Activated naive CD8-positive, alpha-beta T cell treated with anti-CD3 and anti-CD28 coated beads, Interleukin-2, amount 50 U/mL, for 16 hours (primary cell): Measurements from ENCODE around the gene SPDYC.
"Not testable (repeated sequence)": the region's sequence is repeated elsewhere in the genome, so short reads cannot be mapped to it uniquely, and the experiment has no call there.

Source experiments
- DNase-seq: peaks from one replicate; pipeline ENCODE4 v3.0.0-alpha.2; 2020; ENCODE audit warnings: low read depth, low spot score

The SPDYC gene

GRCh38 chr11:65169164-65169641, 830 bp upstream of the SPDYC start:
- DNase-seq: no peak

- DNase-seq: no peak
Observed at GRCh38 chr11:65172600-65172999, 2.6 kb downstream of the SPDYC start.

GRCh38 chr11:65174571-65175010, 4.6 kb downstream of the SPDYC start:
- not testable (repeated sequence) for DNase-seq

- peak; percentile 21 for DNase-seq
Observed at GRCh38 chr11:65180877-65181568, 11.0 kb downstream of the SPDYC start.

- DNase-seq: peak; percentile 41
Observed at GRCh38 chr11:65181569-65182257, 11.7 kb downstream of the SPDYC start, which contains the start of gene CAPN1. CAPN1 (plus strand) TSS chr11:65181928; CDS start chr11:65182702, 774 bp downstream.

GRCh38 chr11:65182258-65183170, 12.5 kb downstream of the SPDYC start:
- DNase-seq: no peak

GRCh38 chr11:65183201-65183891, 13.3 kb downstream of the SPDYC start:
- DNase-seq: no peak

- no peak for DNase-seq
Observed at GRCh38 chr11:65184146-65184545, 14.1 kb downstream of the SPDYC start.

GRCh38 chr11:65185171-65185570, 15.1 kb downstream of the SPDYC start:
- DNase-seq: no peak

- DNase-seq: no peak
Observed at GRCh38 chr11:65185869-65186341, 15.9 kb downstream of the SPDYC start.

- no peak for DNase-seq
Observed at GRCh38 chr11:65186701-65187100, 16.7 kb downstream of the SPDYC start.

- no peak for DNase-seq
Observed at GRCh38 chr11:65187146-65187675, 17.2 kb downstream of the SPDYC start.

GRCh38 chr11:65187971-65188461, 18.0 kb downstream of the SPDYC start:
- no peak for DNase-seq

GRCh38 chr11:65188486-65188885, 18.5 kb downstream of the SPDYC start:
- no peak for DNase-seq

GRCh38 chr11:65189191-65189590, 19.2 kb downstream of the SPDYC start:
- no peak for DNase-seq

- DNase-seq: no peak
Observed at GRCh38 chr11:65194564-65194963, 24.5 kb downstream of the SPDYC start.

GRCh38 chr11:65204143-65204542, 34.1 kb downstream of the SPDYC start:
- DNase-seq: no peak

GRCh38 chr11:65204646-65205601, 34.9 kb downstream of the SPDYC start:
- DNase-seq: no peak

- DNase-seq: no peak
Observed at GRCh38 chr11:65205602-65205967, 35.6 kb downstream of the SPDYC start.

- DNase-seq: no peak
Observed at GRCh38 chr11:65206441-65206841, 36.4 kb downstream of the SPDYC start.
